ENCODE data around the gene ZNF264.
"Not testable (repeated sequence)": the region's sequence is repeated elsewhere in the genome, so short reads cannot be mapped to it uniquely, and the experiment has no call there.

Gene ZNF264

DNA sequence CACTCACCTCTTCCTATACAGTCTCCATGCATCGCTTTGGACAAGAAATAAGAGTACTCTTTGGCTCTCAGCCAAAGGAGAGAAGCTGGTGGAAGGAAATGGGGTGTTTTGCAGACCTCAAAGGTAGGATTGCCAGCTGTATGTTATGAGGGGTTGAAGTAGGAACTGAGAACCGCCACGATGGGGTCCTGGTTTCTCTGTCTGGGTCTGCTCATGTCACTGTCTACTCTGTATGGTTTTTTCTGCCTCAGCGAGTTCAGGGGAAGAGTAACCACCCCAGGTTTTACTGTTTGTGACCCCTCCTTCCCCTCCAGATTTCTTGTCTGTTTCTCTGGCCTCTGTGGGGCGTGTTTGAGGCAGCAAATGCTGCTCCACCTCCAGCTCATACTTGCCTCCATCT is 53.2 kb downstream of the ZNF264 start:
- TF ChIP-seq, protein P1, sequence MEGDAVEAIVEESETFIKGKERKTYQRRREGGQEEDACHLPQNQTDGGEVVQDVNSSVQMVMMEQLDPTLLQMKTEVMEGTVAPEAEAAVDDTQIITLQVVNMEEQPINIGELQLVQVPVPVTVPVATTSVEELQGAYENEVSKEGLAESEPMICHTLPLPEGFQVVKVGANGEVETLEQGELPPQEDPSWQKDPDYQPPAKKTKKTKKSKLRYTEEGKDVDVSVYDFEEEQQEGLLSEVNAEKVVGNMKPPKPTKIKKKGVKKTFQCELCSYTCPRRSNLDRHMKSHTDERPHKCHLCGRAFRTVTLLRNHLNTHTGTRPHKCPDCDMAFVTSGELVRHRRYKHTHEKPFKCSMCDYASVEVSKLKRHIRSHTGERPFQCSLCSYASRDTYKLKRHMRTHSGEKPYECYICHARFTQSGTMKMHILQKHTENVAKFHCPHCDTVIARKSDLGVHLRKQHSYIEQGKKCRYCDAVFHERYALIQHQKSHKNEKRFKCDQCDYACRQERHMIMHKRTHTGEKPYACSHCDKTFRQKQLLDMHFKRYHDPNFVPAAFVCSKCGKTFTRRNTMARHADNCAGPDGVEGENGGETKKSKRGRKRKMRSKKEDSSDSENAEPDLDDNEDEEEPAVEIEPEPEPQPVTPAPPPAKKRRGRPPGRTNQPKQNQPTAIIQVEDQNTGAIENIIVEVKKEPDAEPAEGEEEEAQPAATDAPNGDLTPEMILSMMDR (IDR thresholded peaks at IDR 0.05; ENCODE audit: insufficient read depth, missing control alignments): no peak
- DNase-seq (ENCODE audit: insufficient read length, low spot score) (no peak), FAIRE-seq (no peak)

- TF ChIP-seq, protein P1 (IDR thresholded peaks at IDR 0.05; ENCODE audit: insufficient read depth, missing control alignments): no peak
- FAIRE-seq (no peak), DNase-seq (ENCODE audit: insufficient read length, low spot score) (no peak)
Measured at GRCh38 chr19:57245066-57245465, 53.8 kb downstream of the ZNF264 start.

GRCh38 chr19:57245959-57246358 is 54.7 kb downstream of the ZNF264 start:
- TF ChIP-seq, protein P1 (IDR thresholded peaks at IDR 0.05; ENCODE audit: insufficient read depth, missing control alignments): no peak
- FAIRE-seq: no peak

DNA sequence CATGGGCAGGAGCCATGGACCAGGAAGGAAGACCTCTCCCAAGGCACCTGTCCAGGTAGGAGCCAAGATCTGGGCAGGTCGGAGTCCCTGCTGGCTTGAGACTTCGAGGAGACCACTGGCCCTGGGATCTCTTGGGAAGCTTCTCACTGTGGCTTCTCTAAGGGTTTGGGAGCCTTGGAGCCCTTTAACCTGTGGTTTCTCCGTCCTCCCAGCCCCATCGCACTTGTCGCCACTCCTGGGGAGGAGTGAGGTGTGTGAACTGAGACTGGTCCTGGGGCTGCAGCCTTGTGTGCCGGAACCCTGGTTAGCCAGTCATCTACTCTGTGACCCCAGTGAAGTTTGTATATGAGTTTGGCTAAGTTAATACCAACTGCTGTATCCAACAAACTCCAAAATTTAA is 57.3 kb downstream of the ZNF264 start:
- DNase-seq (ENCODE audit: insufficient read length, low spot score) (no peak), FAIRE-seq (no peak)
- TF ChIP-seq, protein P1 (IDR thresholded peaks at IDR 0.05; ENCODE audit: insufficient read depth, missing control alignments): no peak

More at GRCh38 chr19:57245959-57246358, 54.7 kb downstream of the ZNF264 start:
- DNase-seq (ENCODE audit: insufficient read length, low spot score): no peak

DNA sequence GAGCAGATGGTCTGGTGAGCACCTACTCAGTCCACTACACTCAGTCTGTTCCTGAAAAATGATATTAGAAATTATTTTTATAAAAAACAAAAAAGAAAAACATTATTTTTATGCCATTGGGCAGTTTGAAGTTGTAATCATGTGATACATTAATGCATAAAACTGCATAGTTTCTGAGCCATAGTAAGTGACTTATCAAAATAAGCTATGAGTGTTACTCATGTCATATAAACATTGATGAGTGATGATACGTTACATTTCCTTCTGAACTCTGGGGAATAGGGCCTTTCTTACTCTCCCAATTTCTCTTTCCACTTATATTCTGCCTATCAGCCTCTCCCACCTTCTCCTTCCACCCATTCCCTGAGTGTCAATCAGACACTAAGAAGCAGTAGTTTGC is 58.0 kb downstream of the ZNF264 start:
- DNase-seq (ENCODE audit: insufficient read length, low spot score) (no peak), FAIRE-seq (no peak)
- TF ChIP-seq, protein P1 (IDR thresholded peaks at IDR 0.05; ENCODE audit: insufficient read depth, missing control alignments): no peak

- not testable (repeated sequence) for FAIRE-seq; DNase-seq (ENCODE audit: insufficient read length, low spot score)
Measured at GRCh38 chr19:57253767-57254166, 62.5 kb downstream of the ZNF264 start.

DNA sequence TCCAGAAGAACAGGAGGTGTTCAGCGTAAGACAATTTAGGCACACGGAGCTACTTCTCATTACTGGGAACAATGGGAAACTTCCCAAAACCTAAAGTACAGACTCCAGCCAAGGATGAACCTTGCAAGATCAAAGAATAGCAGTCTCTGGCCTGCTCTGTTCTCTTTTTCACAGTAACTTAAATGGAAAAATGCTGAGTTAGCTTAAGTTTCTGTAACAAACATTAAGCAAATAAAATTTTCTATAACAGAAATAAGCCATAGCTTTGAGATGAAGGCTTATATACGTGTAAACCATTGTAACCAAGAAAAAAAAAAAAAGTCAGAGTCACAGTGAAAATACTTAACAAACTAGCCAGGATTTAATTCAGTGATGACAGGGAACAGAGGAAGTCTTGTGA is 70.7 kb downstream of the ZNF264 start:
- no peak for DNase-seq (ENCODE audit: insufficient read length, low spot score)
- FAIRE-seq: no peak
- TF ChIP-seq, protein P1 (IDR thresholded peaks at IDR 0.05; ENCODE audit: insufficient read depth, missing control alignments): no peak

DNA sequence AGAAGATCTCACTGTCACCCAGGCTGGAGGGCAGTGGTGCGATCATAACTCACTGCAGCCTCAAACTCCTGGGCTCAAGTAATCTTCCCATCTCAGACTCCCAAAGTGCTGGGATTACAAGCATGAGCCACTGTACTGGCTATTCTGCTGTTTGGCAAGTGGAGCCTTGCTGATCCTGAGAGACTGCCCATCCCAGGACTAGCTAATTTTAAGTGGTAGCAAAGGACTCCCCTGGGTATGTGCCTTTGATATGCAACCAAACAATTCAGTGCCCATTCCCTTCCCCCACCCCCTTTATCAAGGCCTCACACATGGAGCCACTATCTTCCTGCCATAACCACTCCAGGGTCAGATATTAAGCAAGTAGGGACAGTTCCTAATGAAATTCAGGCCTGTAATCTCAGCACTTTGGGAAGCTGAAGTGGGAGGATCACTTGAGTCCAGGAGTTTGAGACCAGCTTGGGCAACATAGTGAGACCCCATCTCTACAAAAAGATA is 72.0 kb downstream of the ZNF264 start:
- no peak for FAIRE-seq
- TF ChIP-seq, protein P1 (IDR thresholded peaks at IDR 0.05; ENCODE audit: insufficient read depth, missing control alignments): no peak
- no peak for DNase-seq (ENCODE audit: insufficient read length, low spot score)

Data from D721Med (cell line).